GM23248 (cell line): ENCODE results near the gene PGAP3.

Experiments used
- EZH2 ChIP-seq: fragments of 200-600 bp; sonication (generic); IDR thresholded peaks from 2 replicates; pipeline ENCODE4 v1.6.1; 2018; ENCODE audit warnings: antibody characterized with exemption, mild to moderate bottlenecking; ENCODE audit not compliant: insufficient read depth, poor library complexity, severe bottlenecking
- EZH2phosphoT487 ChIP-seq: fragments of 200-600 bp; sonication (generic); IDR thresholded peaks from 2 replicates; pipeline ENCODE4 v1.6.1; 2018; ENCODE audit warnings: antibody characterized with exemption, moderate library complexity, mild to moderate bottlenecking, low read depth; ENCODE audit not compliant: insufficient read depth

DNA sequence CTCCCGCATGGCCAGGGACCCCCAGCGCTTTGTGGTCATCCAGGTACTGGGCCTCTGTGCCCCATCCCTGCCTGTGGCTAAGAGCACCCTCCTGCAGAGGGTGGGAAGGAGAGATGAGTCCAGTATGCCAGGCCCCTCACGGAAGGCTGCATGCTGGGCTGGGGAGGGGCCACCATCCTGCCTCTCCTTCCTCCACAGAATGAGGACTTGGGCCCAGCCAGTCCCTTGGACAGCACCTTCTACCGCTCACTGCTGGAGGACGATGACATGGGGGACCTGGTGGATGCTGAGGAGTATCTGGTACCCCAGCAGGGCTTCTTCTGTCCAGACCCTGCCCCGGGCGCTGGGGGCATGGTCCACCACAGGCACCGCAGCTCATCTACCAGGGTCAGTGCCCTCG is 38.8 kb upstream of the PGAP3 start:
- TF ChIP-seq EZH2 (no peak), EZH2phosphoT487 (no peak)
